HG03575 (cell line): Measurements from ENCODE around the gene LMF1.
"Not testable (repeated sequence)": the region's sequence is repeated elsewhere in the genome, so short reads cannot be mapped to it uniquely, and the experiment has no call there.

Experiments used
- ATAC-seq: cut with Tn5 transposase; IDR thresholded peaks from one replicate; pipeline ENCODE4 v1.9.1; 2021; ENCODE audit not compliant: unreplicated experiment, insufficient number of reproducible peaks, low FRiP score; ENCODE audit errors: extremely low read depth

The LMF1 gene

GRCh38 chr16:962366-962765, 8.4 kb downstream of the LMF1 start:
- ATAC-seq = no peak

GRCh38 chr16:959232-960040, 11.3 kb downstream of the LMF1 start:
- no peak for ATAC-seq

GRCh38 chr16:955766-956165, 15.0 kb downstream of the LMF1 start:
- not testable (repeated sequence) for ATAC-seq

GRCh38 chr16:953818-954217, 17.0 kb downstream of the LMF1 start:
- not testable (repeated sequence) for ATAC-seq

GRCh38 chr16:952321-952720, 18.5 kb downstream of the LMF1 start:
- ATAC-seq = no peak

- ATAC-seq = no peak
Measured at GRCh38 chr16:951660-952301, 19.0 kb downstream of the LMF1 start.

DNA sequence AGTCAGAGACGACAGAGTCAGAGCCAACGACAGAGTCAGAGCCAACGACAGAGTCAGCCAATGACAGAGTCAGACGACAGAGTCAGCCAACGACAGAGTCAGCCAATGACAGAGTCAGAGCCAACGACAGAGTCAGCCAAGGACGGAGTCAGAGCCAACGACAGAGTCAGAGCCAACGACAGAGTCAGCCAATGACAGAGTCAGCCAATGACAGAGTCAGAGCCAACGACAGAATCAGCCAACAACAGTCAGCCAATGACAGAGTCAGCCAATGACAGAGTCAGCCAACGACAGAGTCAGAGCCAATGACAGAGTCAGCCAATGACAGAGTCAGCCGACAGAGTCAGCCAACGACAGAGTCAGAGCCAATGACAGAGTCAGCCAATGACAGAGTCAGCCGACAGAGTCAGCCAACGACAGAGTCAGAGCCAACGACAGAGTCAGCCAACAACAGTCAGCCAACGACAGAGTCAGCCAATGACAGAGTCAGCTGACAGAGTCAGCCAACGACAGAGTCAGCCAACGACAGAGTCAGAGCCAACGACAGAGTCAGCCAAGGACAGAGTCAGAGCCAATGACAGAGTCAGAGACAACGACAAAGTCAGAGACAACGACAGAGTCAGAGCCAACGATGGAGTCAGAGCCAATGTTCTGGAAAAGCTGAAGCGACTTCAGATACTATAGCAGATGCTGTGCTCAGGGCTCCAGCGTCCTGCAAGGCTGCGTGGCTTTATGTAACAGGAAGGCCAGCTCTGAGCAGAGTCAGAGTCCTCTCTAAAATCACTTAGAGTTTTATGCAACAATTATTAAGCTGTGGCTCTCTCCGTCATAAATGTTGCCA, 19.8 kb downstream of the LMF1 start:
- not testable (repeated sequence) for ATAC-seq

GRCh38 chr16:948767-949166, 22.0 kb downstream of the LMF1 start:
- ATAC-seq = not testable (repeated sequence)

DNA sequence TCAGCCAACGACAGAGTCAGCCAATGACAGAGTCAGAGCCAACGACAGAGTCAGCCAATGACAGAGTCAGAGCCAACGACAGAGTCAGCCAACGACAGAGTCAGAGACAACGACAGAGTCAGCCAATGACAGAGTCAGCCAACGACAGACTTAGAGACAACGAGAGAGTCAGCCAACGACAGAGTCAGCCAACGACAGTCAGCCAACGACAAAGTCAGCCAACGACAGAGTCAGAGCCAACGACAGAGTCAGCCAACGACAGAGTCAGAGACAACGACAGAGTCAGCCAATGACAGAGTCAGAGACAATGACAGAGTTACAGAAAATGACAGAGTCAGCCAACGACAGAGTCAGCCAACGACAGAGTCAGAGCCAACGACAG, 22.9 kb downstream of the LMF1 start:
- ATAC-seq = not testable (repeated sequence)

DNA sequence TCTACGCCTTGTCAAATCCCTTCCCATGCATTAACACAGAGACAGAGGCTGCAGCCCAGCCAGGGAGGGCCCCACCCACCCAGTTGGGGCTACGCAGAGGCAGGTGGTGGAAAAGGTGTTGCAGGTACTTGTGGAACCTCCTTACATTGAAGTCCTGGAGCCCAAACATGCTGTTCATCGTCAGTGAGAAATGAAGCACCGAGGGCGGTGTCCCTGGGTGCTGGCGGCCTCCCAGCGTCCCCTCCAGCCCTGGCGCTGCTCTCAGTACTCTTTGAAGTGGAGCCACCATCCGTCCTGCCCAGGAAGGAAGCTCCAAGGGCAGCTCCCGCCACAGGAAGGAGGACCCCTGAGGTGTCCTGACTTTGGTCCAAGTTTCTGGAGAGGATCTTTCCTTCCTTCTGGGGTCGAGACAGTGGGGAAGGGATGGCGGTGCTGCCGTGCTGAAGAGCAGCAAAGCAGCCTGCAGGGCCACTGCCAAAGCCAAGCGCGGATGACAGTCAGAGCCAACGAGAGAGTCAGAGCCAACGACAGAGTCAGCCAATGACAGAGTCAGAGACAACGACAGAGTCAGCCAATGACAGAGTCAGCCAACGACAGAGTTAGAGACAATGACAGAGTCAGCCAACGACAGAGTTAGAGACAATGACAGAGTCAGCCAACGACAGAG, 23.4 kb downstream of the LMF1 start:
- ATAC-seq = no peak

DNA sequence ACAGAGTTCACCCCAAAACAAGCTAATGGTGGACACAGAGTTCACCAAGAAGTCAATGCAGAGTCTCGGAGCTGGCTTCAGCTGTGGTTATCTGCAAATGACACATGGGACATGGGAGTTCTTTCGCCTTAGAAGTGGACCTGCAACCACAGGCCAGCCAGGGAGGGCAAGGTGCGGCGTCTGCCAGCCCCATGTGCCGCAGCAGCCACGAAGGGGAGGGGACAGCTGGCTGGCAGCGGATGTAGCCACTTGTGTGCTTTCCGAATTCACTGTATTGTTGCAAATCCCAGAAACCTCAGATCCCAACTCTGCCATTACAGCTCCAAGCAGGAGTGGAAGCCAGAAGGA, 24.8 kb downstream of the LMF1 start:
- no peak for ATAC-seq

DNA sequence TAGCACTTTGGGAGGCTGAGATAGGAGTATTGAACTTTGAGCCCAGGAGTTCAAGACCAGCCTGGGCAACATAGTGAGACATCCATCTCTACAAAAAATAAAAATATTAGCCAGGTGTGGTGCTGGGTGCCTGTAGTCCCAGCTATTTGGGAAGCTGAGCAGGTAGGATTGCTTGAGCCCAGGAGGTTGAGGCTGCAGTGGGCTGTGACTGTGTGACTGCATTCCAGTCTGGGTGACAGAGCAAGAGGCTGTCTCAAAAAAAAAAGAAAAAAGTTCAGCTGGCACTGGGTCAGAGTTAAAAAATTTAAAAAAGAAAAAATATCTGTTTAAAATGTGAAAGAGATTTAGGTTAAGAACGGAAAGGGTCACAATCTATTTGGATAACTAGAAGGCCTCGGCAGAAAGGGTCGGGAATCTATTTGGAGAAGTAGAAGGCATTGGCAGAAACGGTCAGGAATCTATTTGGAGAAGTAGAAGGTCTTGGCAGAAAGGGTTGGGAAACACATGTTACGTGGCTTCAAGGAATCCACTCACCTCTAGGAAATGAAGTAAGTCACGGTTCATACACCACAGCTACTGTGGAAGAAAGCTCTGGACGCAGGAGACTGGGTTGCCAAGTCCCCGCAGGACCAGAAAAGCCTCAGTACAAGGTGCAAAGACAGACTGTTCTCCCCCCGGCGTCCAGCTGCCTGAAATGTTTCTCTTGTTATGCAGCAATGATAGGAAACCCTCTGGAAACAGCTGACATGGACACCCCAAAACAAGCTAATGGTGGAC, 25.3 kb downstream of the LMF1 start:
- no peak for ATAC-seq

GRCh38 chr16:943971-944370, 26.8 kb downstream of the LMF1 start:
- ATAC-seq = no peak

- no peak for ATAC-seq
Measured at GRCh38 chr16:942436-943060, 28.2 kb downstream of the LMF1 start.

DNA sequence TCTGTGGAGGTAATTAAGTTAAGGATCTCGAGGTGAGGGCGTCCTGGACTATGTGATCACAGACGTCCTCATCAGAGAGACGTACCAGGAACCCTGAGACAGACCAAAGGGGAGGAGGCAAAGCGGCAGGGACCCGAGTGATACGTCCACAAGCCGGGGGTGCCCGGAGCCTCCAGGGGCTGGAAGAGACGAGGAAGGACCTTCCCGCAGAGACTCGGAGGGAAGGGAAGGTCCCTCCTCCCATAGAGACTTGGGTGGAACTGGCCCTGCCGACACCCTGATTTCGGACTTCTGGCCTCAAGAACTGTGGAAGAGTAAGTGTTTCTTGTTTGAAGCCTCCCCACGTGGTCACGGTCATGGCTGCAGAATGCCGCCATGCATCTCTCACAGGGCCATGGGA, 30.8 kb downstream of the LMF1 start:
- no peak for ATAC-seq

DNA sequence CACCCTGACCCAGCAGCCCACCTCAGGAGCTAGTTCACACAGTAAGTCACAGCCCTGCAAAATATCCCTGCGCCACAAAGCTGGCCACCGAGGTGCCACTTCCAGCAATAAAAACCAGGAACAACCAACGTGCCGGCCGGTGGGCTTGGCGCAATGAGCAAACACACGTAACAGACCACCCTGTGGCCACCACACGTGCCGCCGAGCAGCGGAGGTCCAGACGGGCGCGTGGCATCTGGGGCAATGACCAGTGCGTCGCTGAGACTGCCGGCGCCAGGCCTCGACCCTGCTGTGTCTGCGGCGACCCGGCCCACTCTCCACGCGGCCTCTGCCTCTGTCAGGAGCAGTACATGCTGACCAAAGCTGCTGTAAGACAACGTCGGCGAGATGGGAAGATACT, 31.5 kb downstream of the LMF1 start:
- no peak for ATAC-seq

- no peak for ATAC-seq
Measured at GRCh38 chr16:938752-939151, 32.0 kb downstream of the LMF1 start.

GRCh38 chr16:938136-938535, 32.6 kb downstream of the LMF1 start:
- no peak for ATAC-seq
